Posterior cingulate gyrus (tissue), 11 donors: ENCODE measurements around the gene KRT16.
"Not testable (repeated sequence)": the region's sequence is repeated elsewhere in the genome, so short reads cannot be mapped to it uniquely, and the experiment has no call there.

Experiments used
- DNase-seq, 10 donors: peaks; one replicate each; pipeline versions ENCODE4 v3.0.0 to v3.0.0-alpha.2; 2020 to 2021; ENCODE audit warnings: mixed read lengths in 3 of 10
- intact Hi-C: fragments of 100-400 bp; cut with DNase I; formaldehyde crosslinking; loops from one replicate; pipeline ENCODE4 v1.15.1; 2023

Gene KRT16

DNA sequence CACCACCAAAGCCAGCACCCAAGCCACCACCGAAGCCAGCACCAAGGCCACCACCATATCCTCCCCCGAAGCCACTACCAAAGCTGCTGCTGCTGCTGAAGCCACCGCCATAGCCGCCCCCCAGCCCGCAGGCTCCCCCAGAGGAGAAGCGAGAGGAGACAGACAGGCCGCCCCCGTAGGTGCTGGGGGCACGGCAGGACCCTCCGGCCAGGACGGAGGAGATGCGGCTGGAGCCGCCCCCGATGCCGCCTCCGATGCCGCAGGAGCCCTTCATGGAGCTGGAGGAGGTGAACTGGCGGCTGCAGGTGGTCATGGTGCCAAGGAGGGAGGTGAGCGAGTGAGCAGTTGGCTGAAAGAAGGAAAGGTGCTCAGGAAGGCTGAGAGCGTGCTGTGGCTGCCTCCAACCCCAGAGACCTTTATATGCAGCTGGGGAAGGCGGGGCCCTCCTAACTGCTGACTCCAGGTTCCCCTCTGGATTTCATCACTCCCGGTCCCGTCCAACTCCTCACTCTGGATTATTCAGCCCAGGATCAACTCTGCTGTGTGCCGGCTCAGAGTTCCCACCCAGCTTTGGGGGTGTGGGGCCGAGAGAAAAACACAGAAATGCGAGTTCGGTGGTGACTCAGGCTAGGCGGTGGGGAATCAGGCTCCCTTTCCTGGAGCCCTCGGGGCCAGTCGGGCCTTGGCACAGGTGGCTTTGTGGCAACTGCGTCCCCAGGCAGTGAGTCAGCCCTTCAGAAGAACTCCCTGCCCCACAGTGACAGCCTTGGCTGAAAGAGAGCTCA lies at the start of gene KRT16:
Gene KRT16 (minus strand): TSS at position 392 of the 785 bp plus-strand sequence. CDS start 79 bp downstream, at position 313.
- peak in 2 of 10 donors; percentile 31 to 78 for DNase-seq
- intact Hi-C loops, result not testable (repeated sequence)

DNA sequence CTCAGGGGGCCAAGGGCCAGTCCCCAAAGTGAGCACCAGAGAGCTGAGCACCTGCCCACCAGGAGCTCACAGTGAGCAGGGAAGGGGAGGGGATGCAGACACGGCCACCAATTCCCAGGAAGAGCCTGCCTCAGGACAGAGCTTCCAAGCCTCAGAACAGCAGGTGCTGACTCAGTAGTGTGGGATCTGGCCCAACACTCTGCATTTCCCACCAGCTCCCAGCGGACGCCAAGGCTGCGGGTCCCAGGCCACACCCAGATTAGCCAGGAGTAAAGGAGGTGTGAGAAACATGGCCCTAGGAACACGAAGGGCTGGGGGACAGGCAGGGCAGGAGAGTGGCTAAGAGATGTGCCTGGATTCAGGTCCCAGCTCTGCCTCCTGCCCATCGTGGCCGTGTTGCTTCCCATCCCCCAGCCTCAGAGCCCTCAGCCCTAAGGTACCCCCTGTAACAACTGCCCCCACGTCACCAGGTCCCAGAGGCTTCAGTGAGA lies 47.7 kb upstream of the KRT16 start:
- no peak for DNase-seq
- intact Hi-C loops, result loop anchor here (5.0 kb wide), 1 partner anchor 803 kb away; no protein-coding TSS in a partner anchor

DNA sequence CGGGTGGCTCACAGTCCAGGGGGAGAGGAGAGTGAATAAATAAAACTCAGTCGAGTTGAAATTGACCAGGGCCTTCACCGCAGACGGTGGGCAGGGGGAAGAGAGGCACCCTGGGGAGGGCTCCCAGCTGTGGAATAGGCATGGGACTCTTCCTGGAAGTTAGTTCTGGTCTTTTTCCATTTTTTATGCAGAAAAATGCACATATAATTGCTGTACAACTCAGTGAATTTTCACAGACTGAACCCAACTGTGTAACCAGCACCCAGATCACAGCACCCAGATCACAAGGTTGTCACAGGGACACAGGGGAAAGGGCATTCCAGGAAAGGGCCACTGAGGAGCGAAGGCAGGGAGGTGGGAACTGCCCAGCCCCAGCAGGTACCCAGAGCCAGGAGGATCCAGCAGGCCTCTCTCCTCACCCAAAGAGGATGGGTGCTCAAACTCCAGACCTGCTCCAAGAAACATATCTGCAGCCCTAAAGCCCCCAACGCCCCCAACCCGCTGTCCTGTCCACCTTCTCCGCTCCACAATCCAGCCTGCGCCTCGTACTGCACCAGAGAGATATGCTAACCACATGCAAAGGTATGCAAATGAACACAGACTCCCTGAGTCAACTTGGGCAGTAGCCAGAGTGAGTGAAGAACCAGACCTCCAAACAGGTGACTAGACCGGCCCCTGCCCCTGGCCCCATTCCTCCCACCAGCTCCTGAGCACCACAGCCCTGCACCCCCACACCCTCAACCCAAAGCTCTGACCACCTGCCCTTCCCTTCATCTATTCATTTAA lies 47.1 kb upstream of the KRT16 start:
- peak in 1 of 10 donors; percentile 8 for DNase-seq
- intact Hi-C loops, result loop anchor here (5.0 kb wide), 1 partner anchor 802 kb away; no protein-coding TSS in a partner anchor

DNA sequence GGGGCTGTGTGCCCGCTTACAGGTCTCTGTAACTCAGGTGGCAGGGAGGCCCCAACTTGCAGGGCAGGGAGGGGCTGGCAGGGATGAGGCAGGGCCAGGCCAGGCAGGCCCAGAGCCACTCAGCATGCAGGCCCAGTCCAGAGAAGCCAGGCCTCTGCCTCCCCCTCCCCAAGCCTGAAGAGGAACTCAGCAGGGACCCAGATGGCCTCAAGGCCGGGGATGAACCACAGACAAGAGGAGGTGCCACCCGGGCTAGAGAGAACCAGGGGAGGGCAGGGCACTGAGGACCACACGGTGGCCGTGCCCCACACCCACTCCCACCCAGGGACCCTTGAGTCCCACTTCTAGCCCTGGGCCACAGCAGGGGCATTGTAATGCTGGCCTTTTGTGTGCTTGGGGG lies 46.3 kb upstream of the KRT16 start:
- intact Hi-C loops, result no loop called here
- peak in 2 of 10 donors; percentile 7 to 37 for DNase-seq

DNA sequence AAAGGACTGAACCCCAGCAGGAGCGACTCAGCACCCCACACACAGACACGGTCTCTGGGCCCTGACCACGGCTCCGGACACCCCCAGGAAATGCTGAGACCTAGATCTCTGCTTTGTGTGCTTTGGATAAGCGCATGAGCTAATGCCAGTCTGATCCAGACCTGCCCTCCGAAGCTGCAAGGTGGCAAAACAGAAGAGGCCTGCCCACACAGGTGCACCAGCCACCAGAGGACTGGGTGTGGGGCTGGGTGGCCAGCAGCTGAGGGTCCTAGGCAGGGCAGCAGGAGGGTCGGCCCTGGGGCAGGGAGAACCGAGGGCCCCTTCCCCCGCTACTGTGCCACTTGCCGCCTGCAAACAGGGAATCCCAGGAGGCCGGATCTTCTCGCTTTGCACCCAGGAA lies 45.4 kb upstream of the KRT16 start:
- intact Hi-C loops, result no loop called here
- DNase-seq, result peak in 3 of 10 donors; percentile 15 to 58 (median 37)

DNA sequence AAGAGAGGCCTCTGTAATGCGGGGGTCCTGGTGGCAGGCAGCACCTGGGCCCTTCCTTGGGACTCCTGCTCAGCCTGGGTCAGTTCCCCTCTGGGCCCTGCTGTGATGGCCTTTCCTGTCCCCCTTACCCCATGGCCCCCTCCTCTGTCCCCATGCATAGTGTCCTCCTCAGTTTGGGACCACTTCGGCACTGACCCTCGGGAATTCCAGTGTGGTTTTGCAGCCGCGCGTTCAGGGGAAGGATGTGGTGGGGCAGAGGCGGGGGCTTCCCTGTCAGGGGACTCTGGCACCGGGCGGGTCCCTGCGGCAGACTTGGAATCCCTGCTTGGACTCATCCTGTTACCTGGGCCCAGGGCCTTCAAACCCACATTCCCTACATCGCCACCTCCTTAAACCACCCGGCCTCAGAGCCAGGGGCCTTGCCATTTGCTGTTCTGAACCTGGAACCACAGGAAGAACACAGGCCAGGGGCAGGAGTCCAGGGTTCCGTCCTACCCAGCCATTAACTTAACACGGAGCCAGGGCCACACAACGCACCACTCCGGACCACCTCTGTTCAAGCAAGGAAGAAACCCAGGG lies 44.7 kb upstream of the KRT16 start:
- intact Hi-C loops, result no loop called here

DNA sequence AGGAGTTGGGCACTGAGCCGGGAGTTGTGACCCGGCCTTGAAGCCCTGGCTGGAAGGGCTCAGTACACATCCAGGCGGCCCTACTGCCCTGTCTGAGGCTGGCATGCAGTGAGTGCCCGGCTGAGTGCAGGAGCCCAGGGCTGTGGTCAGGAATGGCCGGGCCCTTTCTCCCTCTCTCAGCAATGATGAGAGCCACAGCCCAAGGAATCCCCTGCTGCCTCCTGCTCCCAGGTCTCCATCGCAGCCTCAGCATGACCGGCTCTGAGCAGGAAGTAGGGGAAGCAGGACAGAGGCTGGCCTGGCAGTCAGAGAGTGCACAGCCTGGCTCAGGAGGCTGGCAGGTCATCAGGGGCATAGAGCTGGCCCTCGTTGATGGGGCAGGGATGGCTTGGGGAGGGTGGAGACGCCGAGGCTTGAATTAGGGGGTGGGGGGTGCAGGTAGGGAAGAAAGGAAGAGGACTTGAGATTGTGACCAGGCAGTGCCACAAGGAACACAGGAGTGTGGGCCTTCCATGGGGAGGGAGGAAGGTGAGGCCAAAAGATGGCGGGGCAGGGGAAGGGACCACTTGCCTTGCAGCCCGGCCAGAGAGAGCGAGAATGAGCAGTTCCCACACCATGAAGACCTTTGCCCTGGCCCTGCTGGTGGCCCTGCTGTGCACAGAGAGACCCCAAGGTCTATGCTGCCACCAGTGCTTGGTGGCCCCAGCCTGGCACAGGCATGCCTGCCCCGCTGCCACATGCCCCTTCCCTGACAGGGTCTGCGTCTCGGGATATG lies 43.9 kb upstream of the KRT16 start:
- peak in 2 of 10 donors; percentile 44 to 45 for DNase-seq

More for the DNA sequence above, 44.7 kb upstream of the KRT16 start:
- DNase-seq, result peak in 2 of 10 donors; percentile 47 to 49

DNA sequence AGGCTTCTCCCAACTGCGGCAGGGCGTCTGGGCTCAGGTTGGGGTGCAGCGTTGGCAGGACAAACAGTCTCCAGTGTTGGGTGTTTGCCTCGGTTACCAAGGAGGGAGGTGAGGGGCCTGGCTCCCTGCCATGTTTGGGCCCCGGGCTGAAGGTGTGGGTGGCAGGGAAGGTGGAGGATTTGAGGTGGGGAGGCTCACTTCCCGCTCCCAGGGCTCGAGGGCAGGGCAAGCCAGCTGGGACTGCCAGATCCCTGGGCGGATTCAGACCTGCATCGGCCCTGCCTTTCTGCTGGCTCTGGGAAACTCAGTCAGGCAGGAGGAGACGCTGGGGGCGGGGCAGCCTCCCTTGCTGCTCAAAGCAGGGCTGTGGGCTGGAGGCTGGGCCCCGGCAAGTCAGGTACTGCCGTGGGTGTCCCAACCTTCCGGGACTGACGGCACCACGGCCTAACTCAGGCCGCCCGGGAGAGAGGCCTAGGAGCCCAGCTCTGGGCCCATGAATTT lies 43.1 kb upstream of the KRT16 start:
- intact Hi-C loops, result no loop called here
- peak in 2 of 10 donors; percentile 52 to 83 for DNase-seq

More for the DNA sequence above, 43.9 kb upstream of the KRT16 start:
- intact Hi-C loops, result no loop called here

DNA sequence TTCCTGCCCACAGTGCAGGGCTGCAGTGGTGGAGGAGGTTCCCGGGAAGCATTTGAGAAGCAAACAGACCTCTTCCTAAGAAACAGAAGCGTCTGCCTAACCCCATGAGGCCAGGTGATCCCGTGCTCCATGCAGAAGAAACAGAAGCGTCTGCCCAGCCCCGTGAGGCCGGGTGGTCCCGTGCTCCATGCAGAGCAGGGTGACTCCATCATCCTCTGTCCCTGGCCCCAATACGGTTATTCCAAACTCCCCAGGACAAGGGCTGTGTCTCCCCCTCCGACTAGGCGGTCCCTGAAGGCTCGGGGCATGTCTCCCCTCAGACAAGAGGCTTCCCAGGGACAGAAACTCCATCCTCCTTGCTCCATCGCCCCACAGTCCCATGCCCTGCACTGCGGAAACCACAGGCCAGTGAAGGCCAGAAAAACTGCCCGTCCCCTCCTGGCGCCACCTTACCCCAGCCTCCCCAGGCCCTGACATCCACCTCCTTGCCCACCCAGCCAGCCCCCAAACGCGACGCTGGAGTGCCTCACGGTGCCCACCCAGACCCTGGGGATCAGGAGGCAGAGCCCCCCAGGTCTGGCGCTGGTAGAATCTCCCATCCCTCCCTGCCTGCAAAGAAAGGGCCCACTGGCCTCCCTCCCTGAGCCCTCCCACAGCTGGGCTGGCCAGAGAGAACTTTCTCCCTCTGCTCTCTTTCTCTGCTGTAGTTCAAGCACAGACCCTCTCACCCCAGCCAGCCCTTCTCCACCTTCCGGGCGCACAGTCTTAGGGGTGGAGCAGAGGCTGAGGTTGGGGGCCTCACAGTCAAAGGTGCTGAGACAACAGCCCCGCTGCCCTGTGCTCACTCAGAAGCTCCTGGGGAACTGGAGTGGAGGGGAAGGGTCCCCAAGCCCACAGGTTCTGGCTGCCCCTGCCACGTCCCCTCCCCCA lies 42.4 kb upstream of the KRT16 start:
- peak in 2 of 10 donors; percentile 30 to 67 for DNase-seq
- intact Hi-C loops, result no loop called here

DNA sequence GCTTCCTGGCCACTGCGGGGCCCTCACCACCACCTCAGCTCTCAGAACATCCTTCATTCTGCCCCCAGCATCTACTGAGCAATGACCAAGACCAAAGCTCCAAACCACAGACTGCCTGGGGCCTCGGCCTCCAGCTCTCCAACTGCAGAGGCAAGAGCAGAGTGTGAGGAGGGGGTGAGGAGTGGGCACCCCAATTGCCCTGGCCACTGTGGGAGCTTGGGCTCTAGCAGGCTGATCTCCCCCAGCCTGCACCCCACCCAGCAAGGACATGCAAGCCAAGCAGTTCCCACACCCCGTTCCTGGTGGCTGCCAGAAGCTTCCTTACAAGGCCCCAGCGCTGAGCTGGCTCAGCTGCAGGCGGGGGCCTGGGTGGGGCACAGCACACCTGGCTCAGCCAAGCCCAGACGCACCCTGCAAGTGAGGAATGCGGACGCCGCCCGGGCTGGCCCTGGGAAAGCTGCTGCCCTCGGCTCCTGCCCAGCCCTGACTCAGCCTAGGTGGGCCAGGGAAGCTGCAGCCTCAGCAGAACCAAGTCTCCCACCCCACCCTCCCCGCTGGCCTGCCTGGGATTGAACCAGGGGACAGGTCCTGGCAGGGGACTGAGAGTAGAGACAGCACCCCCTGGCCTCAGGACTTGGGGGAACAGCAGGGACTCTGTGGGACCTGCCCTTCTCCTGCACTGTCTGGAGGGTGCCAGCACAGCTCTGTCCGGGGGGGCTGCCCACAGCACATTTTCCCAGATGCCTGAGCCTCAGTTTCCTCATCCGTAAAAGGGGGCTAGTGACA lies 41.5 kb upstream of the KRT16 start:
- peak in 3 of 10 donors; percentile 23 to 52 (median 52) for DNase-seq
- intact Hi-C loops, result no loop called here

DNA sequence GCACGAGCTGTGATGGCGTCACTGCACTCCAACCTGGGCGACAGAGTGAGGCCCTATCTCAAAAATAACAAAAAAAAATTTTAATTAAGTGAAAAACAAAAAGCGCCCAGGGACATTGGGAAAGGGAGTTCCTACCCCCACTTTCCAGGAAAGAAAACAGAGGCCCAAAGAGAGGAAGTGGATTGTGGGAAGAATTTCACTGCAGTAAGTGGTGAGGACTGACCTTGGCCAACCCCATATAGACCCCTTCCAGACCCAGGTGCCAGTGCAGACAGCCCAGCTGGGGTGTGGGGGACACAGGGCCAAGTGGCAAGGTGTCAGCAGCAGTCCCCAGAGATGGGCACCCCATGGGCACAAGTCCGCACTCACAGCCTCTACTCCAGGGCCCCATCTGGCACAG lies 40.9 kb upstream of the KRT16 start:
- DNase-seq, result peak in 3 of 10 donors; percentile 19 to 49 (median 47)
- intact Hi-C loops, result no loop called here

DNA sequence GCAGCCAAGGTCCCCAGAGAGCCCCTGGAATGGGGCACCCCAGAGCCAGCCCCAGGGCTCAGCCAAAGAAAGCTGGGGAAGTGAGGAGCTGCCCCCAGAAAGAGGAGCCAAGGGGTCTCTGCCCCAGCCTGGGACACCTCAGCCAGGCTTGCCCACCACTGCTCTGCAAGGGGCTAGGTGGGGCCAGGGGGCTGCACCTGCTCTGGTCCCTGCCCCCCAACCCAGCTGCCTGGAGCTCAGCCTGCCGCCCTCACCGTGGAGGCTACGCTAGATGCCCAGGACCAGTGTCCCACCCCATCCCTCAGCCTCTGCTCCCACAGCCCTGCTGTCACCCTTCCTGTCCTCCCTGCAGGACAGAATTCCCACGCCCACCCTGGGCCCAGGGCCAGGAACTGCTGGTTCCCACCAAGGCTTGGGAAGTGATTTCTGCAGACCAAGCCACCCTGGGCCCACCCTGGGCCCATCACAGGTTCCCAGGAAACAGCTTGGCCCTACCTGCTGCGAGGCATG lies 39.9 kb upstream of the KRT16 start:
- DNase-seq, result peak in 2 of 10 donors; percentile 17 to 78
- intact Hi-C loops, result no loop called here

DNA sequence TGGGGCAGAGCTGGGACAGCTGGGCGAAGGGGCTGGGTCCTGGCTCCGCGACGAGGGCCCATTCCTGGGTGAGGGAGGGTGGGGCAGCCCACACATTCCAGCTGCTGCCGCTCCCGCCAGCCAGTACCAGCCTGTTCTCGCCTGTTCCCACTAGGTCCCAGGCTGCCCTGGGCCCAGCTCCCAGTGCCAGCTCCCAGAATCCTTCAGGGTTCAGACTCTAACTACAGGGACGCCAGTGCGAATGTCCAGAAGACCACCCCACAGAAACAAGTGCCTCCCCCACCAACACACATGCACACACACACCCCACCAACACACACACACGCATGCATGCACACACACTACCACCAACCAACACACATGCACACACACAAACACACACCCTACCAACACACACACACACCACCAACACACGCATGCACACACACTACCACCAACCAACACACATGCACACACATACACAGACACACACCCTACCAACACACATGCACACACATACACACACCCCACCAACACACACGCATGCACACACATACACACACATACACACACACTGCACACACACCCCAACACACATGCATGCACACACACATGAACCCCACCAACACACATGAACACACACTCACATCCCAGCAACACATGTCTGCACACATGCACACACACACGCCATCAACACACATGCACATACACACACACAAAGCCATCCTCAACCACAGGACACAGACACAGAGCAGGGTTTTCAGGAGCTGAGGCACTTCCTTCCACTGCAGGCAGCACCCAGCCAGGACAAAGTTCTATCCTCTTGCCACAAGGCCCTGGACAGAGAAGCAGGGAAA lies 39.3 kb upstream of the KRT16 start:
- DNase-seq, result peak in 4 of 10 donors; percentile 15 to 67 (median 44)
- intact Hi-C loops, result no loop called here

DNA sequence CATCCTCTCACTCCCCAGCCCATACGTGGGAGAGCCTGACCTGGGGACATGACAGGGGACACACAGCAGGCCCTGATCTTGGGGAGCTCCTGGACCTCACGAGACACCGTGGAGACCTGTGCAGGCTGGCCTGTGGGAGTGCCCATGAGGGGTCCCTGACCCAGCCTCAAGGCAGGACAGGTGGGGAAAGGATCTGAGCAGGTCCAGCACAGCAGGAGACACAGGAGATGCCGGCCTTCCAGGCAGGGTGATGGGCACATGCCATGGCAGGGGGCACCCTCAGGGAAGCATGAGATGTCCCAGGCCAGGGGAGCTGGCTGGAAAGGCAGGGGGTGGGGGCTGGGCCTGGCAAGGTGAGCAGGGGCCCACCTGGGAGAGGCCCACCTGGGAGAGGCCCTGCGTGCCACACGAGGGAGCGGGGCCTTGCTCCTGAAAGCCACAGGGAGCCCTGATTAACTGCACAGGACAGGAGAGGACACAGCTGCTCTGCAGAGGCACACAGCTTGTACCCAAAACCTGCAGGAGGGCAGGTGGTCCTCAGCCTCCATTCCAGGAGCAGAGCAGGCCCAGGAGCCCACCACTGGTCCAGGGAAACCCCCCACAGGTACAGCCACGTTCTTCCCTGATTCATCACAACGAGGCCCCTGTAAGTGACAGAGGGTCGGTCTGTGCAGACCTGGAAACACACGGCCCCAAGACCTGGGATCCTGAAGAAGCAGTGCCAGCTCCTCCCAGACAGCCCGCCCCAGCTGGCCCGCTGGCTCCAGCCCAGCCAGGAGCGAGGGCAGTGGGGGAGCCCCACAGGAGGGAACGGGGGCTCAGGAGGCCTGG lies 38.4 kb upstream of the KRT16 start:
- no peak for DNase-seq
- intact Hi-C loops, result no loop called here

DNA sequence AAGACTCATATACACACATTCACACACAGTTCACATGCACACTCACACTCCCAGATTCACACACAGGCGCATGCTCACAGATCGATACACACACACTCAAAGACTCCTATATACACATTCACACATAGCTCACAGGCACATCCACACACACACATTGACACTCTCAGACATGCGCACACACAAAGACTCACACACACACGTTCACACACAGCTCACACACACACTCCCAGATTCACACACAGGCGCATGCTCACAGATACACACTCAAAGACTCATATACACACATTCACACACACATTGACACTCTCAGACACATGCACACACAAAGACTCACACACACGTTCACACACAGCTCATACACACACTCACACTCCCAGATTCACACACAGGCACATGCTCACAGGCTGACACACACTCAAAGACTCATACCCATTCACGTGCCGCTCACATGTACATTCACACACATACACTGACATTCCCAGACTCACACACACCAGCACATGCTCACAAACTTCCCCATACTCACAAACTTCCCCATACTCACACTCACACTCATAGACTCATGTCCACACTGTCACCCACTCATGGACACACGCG lies 37.5 kb upstream of the KRT16 start:
- intact Hi-C loops, result loop anchor here (2.0 kb wide), 1 partner anchor 17 kb away; no protein-coding TSS in a partner anchor
- no peak for DNase-seq
